Gastroesophageal sphincter (tissue), 3 donors: Measurements from ENCODE around the gene SLC12A8.

ENCODE experiments used
- CTCF ChIP-seq, 4 experiments: fragments of 200-600 bp in 2 of 4; fragments of 450-650 bp in 2 of 4; sonication (generic) in 1 of 4; IDR thresholded peaks; one replicate each; pipeline ENCODE4 v1.5.1; 2017 to 2019; ENCODE audit warnings: antibody characterized with exemption in 4 of 4, mild to moderate bottlenecking in 2 of 4, moderate library complexity in 2 of 4
- EP300 ChIP-seq: sonication (generic); formaldehyde crosslinking; IDR thresholded peaks from one replicate; pipeline ENCODE4 v1.6.1; 2017; ENCODE audit warnings: antibody characterized with exemption, mild to moderate bottlenecking
- POLR2A ChIP-seq, 2 donors: fragments of 450-650 bp; IDR thresholded peaks; one replicate each; pipeline ENCODE4 v1.6.1; 2017; ENCODE audit warnings: antibody characterized with exemption in 2 of 2, mild to moderate bottlenecking in 2 of 2, moderate library complexity in 1 of 2
- POLR2AphosphoS5 ChIP-seq: sonication (generic); formaldehyde crosslinking; IDR thresholded peaks from one replicate; pipeline ENCODE4 v1.6.1; 2017; ENCODE audit warnings: antibody characterized with exemption

- TF ChIP-seq CTCF (IDR thresholded peaks at IDR 0.05): no peak
- peak; percentile 77 to 85 for TF ChIP-seq POLR2A (IDR thresholded peaks at IDR 0.05)
- peak; percentile 54 for TF ChIP-seq POLR2AphosphoS5
- TF ChIP-seq EP300: no peak
Observed at GRCh38 chr3:125055913-125056745, 156.4 kb downstream of the SLC12A8 start, which contains the start of gene HEG1.
